Measurements from ENCODE around the gene SFT2D1. TPM values are rescaled to one million over a fixed set of nuclear protein-coding genes. Genes with fewer than 3 reads are reported as not detected.

SFT2D1 gene
- total RNA-seq, 1 experiment from 2014 or later = 65.6 TPM

DNA sequence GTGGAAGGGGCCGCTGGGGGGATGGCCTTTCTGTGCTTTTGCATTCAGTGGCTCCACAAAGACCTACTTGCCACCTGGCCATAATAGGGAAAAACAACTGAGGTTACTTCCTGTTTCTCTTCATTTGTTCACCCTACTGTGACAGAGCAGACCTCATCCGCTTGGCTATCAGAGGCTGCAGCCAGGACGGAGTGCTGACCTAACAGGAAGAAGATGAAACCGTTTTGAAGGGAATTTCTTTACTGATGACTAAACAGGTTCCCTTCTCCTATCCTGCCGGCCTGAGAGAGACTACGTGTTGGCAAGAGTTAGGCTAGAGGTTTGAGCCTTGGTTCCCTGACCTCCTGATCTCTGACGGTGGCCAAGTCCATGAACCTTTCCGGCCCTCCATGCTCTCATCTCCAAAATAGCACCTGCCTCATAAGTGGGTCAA is 55.5 kb downstream of the SFT2D1 start:
- ChIA-PET POLR2A (no interaction called here), RAD21 (ENCODE audit: low non-redundant PET in 1 of 2, low total read pairs in 2 of 2, uncharacterized antibody in 2 of 2, unreplicated experiment in 2 of 2) (no interaction called here), CTCF (no interaction called here)
- Histone ChIP-seq H3K36me3 (ENCODE audit: control insufficient read depth in 1 of 2, insufficient read depth in 2 of 2, low read length in 2 of 2) (no peaks in the 10 kb centered on the region; a peak in 1 of 4 replicates), H3K4me2 (ENCODE audit: low read length) (no peak overlapping the region), H3K4me3 (replicated peaks in 1 of 2; ENCODE audit: low read depth in 1 of 2, low read length in 2 of 2) (no peak overlapping the region), H3K27me3 (ENCODE audit: insufficient read depth, low read length) (peaks cover 7% of the 10 kb centered on the region), H3K9me2 (ENCODE audit: insufficient read depth) (no peaks in the 10 kb centered on the region), H3K79me2 (ENCODE audit: insufficient read depth, low read length) (no peaks in the 10 kb centered on the region), H3K27ac (ENCODE audit: low read depth, low read length) (no peak overlapping the region), H3K4me1 (ENCODE audit: control insufficient read depth in 1 of 2, insufficient read depth in 2 of 2, low read length in 2 of 2) (no peaks in the 10 kb centered on the region), H2AFZ (ENCODE audit: low read depth, low read length, poor library complexity, severe bottlenecking) (no peak overlapping the region), H3K9ac (ENCODE audit: low read length) (no peak overlapping the region), H4K20me1 (ENCODE audit: insufficient read depth) (no peaks in the 10 kb centered on the region), H3K9me3 (ENCODE audit: control insufficient read depth in 1 of 2, insufficient read depth in 1 of 2, low read depth in 1 of 2, low read length in 2 of 2) (no peaks in the 10 kb centered on the region)
- TF ChIP-seq YY1 (IDR thresholded peaks at IDR 0.05; ENCODE audit: extremely low read depth, insufficient replicate concordance, low read depth, low read length) = no peak
- TF ChIP-seq EZH2 (IDR thresholded peaks at IDR 0.05) = no peak
- no peak for TF ChIP-seq JUND (IDR thresholded peaks at IDR 0.05)
- TF ChIP-seq POLR2A (IDR thresholded peaks at IDR 0.05; ENCODE audit: borderline replicate concordance, extremely low read depth, insufficient read depth, insufficient read length) = no peak
- TF ChIP-seq, protein P1, sequence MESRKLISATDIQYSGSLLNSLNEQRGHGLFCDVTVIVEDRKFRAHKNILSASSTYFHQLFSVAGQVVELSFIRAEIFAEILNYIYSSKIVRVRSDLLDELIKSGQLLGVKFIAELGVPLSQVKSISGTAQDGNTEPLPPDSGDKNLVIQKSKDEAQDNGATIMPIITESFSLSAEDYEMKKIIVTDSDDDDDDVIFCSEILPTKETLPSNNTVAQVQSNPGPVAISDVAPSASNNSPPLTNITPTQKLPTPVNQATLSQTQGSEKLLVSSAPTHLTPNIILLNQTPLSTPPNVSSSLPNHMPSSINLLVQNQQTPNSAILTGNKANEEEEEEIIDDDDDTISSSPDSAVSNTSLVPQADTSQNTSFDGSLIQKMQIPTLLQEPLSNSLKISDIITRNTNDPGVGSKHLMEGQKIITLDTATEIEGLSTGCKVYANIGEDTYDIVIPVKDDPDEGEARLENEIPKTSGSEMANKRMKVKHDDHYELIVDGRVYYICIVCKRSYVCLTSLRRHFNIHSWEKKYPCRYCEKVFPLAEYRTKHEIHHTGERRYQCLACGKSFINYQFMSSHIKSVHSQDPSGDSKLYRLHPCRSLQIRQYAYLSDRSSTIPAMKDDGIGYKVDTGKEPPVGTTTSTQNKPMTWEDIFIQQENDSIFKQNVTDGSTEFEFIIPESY (IDR thresholded peaks at IDR 0.05; ENCODE audit: extremely low read depth, insufficient replicate concordance, low read length) = no peak
- TF ChIP-seq TCF7L2 (IDR thresholded peaks at IDR 0.05; ENCODE audit: borderline replicate concordance, extremely low read depth, insufficient read depth, insufficient read length) = no peak
- TF ChIP-seq, protein P2, sequence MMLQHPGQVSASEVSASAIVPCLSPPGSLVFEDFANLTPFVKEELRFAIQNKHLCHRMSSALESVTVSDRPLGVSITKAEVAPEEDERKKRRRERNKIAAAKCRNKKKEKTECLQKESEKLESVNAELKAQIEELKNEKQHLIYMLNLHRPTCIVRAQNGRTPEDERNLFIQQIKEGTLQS (IDR thresholded peaks at IDR 0.05) = no peak
- TF ChIP-seq POLR2AphosphoS5 (IDR thresholded peaks at IDR 0.05; ENCODE audit: low read depth, low read length) = no peak
- no peak for TF ChIP-seq CBX3 (IDR thresholded peaks at IDR 0.05; ENCODE audit: low read depth)
- no peak for TF ChIP-seq SRF (IDR thresholded peaks at IDR 0.05; ENCODE audit: low read depth)
- TF ChIP-seq, protein P3, sequence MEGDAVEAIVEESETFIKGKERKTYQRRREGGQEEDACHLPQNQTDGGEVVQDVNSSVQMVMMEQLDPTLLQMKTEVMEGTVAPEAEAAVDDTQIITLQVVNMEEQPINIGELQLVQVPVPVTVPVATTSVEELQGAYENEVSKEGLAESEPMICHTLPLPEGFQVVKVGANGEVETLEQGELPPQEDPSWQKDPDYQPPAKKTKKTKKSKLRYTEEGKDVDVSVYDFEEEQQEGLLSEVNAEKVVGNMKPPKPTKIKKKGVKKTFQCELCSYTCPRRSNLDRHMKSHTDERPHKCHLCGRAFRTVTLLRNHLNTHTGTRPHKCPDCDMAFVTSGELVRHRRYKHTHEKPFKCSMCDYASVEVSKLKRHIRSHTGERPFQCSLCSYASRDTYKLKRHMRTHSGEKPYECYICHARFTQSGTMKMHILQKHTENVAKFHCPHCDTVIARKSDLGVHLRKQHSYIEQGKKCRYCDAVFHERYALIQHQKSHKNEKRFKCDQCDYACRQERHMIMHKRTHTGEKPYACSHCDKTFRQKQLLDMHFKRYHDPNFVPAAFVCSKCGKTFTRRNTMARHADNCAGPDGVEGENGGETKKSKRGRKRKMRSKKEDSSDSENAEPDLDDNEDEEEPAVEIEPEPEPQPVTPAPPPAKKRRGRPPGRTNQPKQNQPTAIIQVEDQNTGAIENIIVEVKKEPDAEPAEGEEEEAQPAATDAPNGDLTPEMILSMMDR (IDR thresholded peaks at IDR 0.05 in 2 of 3, conservative IDR thresholded peaks at IDR 0.05 in 1 of 3; ENCODE audit: borderline replicate concordance in 1 of 3, insufficient read depth in 1 of 3, low read depth in 2 of 3, low read length in 2 of 3) = no peak
- no peak for TF ChIP-seq ZFX (IDR thresholded peaks at IDR 0.05)
- TF ChIP-seq, protein P4, sequence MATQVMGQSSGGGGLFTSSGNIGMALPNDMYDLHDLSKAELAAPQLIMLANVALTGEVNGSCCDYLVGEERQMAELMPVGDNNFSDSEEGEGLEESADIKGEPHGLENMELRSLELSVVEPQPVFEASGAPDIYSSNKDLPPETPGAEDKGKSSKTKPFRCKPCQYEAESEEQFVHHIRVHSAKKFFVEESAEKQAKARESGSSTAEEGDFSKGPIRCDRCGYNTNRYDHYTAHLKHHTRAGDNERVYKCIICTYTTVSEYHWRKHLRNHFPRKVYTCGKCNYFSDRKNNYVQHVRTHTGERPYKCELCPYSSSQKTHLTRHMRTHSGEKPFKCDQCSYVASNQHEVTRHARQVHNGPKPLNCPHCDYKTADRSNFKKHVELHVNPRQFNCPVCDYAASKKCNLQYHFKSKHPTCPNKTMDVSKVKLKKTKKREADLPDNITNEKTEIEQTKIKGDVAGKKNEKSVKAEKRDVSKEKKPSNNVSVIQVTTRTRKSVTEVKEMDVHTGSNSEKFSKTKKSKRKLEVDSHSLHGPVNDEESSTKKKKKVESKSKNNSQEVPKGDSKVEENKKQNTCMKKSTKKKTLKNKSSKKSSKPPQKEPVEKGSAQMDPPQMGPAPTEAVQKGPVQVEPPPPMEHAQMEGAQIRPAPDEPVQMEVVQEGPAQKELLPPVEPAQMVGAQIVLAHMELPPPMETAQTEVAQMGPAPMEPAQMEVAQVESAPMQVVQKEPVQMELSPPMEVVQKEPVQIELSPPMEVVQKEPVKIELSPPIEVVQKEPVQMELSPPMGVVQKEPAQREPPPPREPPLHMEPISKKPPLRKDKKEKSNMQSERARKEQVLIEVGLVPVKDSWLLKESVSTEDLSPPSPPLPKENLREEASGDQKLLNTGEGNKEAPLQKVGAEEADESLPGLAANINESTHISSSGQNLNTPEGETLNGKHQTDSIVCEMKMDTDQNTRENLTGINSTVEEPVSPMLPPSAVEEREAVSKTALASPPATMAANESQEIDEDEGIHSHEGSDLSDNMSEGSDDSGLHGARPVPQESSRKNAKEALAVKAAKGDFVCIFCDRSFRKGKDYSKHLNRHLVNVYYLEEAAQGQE (IDR thresholded peaks at IDR 0.05; ENCODE audit: low read depth) = no peak
- TF ChIP-seq, protein P5, sequence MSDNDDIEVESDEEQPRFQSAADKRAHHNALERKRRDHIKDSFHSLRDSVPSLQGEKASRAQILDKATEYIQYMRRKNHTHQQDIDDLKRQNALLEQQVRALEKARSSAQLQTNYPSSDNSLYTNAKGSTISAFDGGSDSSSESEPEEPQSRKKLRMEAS (IDR thresholded peaks at IDR 0.05) = no peak
- no peak for TF ChIP-seq SIN3A (IDR thresholded peaks at IDR 0.05; ENCODE audit: low read depth)
- TF ChIP-seq ELF1 (IDR thresholded peaks at IDR 0.05; ENCODE audit: borderline replicate concordance, low read depth) = no peak
- no peak for TF ChIP-seq SP1 (IDR thresholded peaks at IDR 0.05; ENCODE audit: low read depth)
- no TSS peak for BruUV-seq (replicated peaks)
- no peak for DNase-seq (ENCODE audit: low read depth, low spot score)
- intact Hi-C loops (cut with micrococcal nuclease) = no loop called here
- ATAC-seq = no peak

Measured in HCT116 (cell line).